NOMO-1 (cell line): ENCODE results near the gene UCN3.
"Not testable (repeated sequence)": the region's sequence is repeated elsewhere in the genome, so short reads cannot be mapped to it uniquely, and the experiment has no call there.

ENCODE experiments used
- DNase-seq, 2 experiments: peaks; one replicate each; lab custom pipeline; 2025; ENCODE audit not compliant: unreplicated experiment in 2 of 2; lab: John Stamatoyannopoulos, UW

The UCN3 gene

DNA sequence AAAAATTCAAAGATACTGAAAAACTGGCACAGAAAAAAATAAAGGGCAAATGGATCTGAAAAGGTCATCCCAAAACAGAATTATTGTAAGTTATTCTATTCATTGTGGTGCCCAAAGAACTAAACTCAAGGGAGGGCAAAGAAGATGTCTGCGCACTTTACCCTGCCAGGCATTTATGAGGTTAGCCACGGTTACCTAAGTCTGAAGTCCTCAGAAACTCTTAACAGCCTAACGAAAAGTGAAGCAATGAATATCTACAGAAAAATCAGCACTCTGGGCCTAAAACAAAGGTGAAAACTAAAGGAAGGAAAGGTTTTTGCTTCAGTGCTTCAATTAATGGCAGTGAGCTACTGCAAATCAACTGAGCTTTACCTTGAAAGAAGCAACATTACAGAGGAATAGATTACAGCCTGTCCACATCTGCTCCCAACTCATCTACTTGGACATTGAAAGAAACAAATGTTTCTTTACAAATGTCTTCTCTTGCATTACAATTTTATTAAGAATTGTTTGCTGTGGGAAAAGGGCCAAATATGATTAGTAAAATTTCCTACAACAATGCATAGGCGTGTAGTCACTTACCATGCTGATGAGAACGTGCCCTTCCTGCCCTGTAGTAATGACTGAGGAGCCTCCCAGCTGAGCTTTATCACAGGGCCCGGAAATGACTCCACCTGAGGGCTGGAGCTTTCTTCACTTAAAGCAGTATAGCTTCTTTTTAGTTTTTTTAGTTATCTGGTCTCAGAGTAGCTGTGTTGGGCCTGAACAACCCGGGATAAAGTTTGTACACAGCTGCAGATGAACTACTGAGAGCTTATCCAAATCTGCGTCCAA, 39.7 kb downstream of the UCN3 start, which contains the start of gene TUBAL3:
Gene TUBAL3 (minus strand): TSS at position 621 of the 834 bp plus-strand sequence. CDS start 36 bp downstream, at position 585.
- DNase-seq, result no peak

DNA sequence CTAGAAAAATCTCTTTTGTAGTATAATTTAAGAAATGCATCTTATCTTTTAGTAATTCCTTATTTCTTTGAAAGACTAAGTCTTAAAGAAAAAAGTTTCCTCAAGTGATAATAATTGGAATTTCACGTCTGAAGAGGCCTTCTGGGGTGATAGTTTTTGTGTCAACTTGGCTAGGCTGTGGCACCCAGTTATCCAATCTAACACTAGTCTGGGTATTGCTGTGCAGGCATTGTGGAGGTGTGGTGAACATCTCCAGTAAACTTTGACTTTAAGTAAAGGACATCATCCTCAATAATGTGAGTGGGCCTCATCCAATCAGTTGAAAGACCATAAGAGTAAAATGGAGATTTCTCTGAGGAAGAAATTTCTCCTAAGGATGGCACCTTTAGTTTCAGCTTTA, 42.2 kb downstream of the UCN3 start:
- no peak for DNase-seq

DNA sequence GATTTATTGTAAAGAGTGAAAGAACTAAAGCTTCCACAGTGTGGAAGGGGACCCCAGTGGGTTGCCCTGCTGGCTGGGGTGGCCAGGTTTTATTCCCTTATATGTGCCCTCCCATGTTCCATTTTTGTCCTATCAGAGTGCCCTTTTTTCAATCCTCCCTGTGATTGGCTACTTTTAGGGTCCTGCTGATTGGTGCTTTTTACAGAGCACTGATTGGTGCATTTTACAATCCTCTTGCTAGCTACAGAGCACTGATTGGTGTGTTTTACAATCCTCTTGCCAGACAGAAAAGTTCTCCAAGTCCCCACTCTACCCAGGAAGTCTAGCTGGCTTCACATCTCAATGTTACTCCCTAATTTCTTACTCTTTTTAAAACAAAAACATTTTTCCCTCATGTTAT, 46.0 kb downstream of the UCN3 start:
- not testable (repeated sequence) for DNase-seq

DNA sequence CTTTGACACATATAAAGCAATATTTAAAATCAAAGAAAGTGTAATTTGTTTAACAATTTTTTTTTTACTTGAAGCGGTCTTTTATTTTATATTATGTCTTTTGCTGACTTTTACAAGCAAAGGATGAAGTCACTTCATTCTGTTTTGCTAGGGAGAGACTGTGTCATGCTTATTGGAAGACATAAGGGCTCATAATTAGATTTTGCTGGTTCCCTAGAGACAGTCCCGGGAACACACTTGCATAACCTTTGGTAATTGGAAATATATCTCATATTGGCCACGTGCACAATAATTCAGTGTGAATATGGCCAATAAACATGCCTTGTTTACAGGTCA, 47.1 kb downstream of the UCN3 start:
- no peak for DNase-seq

DNA sequence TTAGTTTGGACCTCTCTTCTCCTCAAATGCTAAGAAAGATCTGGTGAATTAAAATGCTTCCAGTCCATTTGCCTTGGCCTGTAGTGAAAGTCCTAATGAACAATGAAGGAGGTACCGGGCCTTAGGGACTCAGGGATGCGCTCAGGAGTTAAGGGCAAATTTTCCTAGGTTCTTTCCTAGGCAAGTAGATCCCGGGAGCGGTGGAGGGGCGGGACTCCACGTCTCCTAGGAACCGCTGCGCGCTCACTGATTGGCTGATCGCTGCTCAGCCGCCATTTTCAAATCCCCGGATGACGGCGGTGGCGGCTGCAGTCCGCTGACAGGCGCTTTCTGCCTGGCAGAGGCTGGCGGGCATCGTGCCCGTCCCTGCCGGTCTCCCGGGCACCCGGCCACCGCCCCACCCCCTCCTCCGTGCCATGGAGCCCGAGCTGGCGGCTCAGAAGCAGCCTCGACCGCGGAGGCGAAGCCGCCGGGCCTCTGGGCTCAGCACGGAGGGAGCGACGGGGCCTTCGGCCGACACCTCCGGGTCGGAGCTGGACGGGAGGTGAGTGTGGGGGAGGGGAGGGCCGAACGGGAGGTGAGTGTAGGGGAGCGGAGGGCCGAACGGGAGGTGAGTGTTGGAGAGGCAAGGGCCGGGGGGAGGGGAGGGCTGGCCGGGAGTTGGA, 47.6 kb downstream of the UCN3 start, which contains the start of gene NET1:
Gene NET1 (plus strand): TSS at position 281 of the 665 bp plus-strand sequence. CDS start 136 bp downstream, at position 417.
- DNase-seq, result peak; percentile 48 to 65

DNA sequence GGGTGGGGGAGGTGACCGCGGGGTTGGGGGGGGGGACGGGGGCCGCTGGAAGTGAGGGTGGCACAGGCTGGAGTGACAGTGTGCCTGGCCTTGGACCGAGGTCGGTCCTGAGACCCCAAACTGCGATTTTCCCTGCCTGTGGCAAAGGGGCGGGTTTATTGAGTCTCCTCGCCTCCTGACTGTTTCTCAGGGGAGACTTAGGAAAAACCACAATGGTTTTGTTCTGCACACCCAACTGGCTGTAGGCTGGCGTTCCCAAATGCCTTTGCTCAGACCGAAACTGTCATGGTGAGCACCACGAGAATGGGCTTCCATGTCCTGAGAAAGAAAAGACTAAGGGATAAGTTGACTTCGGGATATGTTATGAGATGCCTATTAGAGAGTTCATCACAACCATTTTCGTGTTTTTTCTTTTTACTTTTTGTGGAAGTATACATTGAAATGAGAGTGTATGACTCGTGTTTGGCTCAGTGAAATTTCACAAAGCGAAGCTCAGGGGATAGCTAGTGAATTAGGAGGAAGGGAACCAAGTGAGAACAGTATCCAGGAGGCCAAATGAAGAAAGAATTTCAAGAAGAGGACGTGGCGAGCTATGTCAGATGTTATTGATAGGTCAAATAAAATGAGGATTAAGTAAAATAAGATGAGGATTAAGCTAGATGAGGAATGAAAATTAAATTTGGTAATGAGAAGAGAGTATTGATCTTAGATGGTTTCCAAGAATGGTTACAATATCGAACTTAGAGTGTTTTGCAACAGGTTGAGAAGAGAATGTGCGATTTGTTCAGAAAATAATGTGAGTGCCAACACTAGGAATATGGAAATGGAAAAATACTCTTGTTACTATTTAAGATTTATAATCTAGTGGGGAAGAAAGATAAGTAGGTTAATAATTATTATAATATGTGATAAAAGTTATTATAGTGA, 48.5 kb downstream of the UCN3 start:
- peak in 1 of 2 experiments; percentile 30 for DNase-seq

DNA sequence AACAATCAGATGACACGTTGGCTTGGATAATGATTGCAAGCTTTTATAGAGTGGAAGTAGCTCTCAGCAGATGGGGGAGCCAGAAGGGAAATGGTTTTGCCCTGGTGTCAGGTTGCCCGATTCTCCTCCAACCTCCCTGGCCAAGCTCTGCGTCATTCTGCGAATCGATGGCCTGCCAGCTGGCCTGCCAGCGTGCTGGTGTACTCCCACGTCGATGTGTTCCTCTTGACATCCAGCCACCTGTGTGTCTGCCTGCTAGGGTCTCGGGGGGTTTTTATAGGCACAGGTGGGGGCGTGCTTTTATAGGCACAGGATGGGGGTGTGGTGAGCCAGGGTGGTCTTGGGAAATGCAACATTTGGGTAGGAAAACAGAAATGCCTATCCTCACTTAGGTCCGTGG, 52.2 kb downstream of the UCN3 start:
- no peak for DNase-seq

DNA sequence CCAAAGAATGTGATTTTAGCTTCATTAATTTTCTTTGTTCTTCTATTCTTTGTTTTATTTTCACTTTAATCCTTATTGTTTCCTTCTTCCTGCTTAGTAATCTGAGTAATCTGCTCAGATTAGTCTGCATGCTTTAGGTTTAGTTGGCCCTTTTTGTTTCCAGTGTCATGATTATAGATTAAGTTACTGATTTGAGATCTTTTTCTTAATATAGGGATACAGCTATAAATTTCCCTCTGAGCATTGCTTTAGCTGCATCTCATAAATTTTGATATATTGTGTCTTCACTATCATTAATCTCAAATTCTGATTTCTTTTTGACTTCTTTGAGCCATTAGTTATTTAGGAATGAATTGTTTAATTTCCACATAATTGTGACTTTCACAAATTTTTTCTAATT, 53.8 kb downstream of the UCN3 start:
- no peak for DNase-seq

DNA sequence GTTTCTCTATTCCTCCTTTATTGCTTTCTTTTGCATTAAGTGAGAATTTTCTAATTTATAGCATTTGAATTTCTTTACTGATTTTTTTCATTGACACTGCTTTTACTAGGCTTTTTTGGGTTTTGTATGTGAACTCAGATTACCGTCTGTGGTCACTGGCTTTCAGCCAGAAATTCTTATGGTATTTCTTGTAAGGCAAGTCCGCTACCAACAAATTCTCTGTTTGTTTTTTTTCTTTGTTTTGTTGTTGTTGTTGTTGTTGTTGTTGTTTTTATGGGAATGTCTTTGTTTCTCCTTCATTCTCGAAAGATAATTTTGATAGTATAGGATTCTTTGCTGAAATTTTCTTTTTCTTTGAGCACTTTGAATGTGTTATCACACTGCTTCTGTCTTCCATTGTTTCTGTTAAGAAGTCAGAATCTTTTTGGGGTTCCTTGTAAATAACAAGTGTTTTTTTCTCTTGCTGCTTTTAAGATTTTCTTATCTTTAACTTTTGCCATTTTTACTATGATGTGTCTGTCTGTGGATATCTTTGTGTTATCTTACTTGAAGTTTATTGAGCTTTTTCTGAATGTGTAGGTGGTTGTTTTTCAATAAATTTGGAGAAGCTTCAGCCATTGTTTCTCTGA, 54.8 kb downstream of the UCN3 start:
- no peak for DNase-seq

DNA sequence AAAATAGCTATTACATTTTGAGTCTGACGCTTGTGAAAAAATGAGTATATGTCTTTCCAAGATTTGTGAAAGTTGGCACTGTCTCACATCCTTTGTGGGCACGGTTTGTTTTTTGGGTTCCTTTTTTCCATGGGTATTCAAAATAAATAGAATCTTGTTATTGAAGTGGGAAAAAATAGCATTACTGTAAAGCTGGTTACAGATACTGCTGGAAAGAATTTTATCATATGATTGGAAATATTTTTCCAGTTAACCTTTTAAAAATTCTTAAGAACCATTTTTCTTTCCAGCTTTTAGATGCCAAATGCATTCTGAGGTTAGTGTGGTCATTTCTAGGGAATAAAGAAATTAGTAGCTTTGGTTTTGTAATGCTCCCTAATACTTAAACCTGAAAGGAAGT, 59.0 kb downstream of the UCN3 start:
- no peak for DNase-seq
